Urinary bladder (tissue), 4 donors: Measurements from ENCODE around the gene LETM1. TPM values are rescaled to one million over a fixed set of nuclear protein-coding genes. Genes with fewer than 3 reads are reported as not detected.

Source experiments
- DNase-seq: peaks from one replicate; pipeline ENCODE4 v3.0.0-alpha.2; 2015; ENCODE audit errors: extremely low spot score
- H3K27ac ChIP-seq: one replicate; pipeline ENCODE4 v1.5.1; 2013; ENCODE audit warnings: low read depth, mild to moderate bottlenecking, moderate library complexity
- H3K36me3 ChIP-seq: one replicate; pipeline ENCODE4 v1.6.1; 2013; ENCODE audit warnings: mild to moderate bottlenecking, moderate library complexity; ENCODE audit not compliant: insufficient read depth
- H3K4me1 ChIP-seq: one replicate; pipeline ENCODE4 v1.6.1; 2013; ENCODE audit warnings: mild to moderate bottlenecking, moderate library complexity; ENCODE audit not compliant: insufficient read depth
- H3K4me3 ChIP-seq: one replicate; pipeline ENCODE4 v1.5.1; 2013; ENCODE audit warnings: low read depth, low read length
- WGBS: extraction: QIAGEN DNeasy Blood & Tissue Kit; methylation state at CpG from one replicate; pipeline ENCODE4 v1.1.7; 2013; 5-methylcytosine and 5-hydroxymethylcytosine counted together
- polyA plus RNA-seq: library from polyadenylated mRNA; stranded (reverse); fragments of 200-250 nt; gene quantifications from one replicate; pipeline ENCODE4 v1.2.3, GENCODE V29; 2013
- total RNA-seq: library from RNA; depleted of rRNA; stranded (reverse); fragments of >200 nt; gene quantifications from one replicate; pipeline ENCODE4 v1.2.3, GENCODE V29; 2014
- donor health status: healthy with polysubstance abuse.
- donor health status: healthy.

Gene LETM1
- total and polyA plus RNA-seq, 2 donors, result 15.6 to 19.0 TPM

GRCh38 chr4:1768367-1769034 is 87.5 kb downstream of the LETM1 start:
- 78% methylated on average over 23 of the region's 23 CpGs for WGBS
- Histone ChIP-seq H3K4me1 (peaks cover 2% of the 10 kb centered on the region), H3K27ac (peak overlapping the region; percentile 86), H3K36me3 (no peaks in the 10 kb centered on the region), H3K4me3 (no peak overlapping the region)
- peak; percentile 81 for DNase-seq

GRCh38 chr4:1767770-1768366 is 88.1 kb downstream of the LETM1 start:
- 19% methylated on average over 32 of the region's 32 CpGs for WGBS
- DNase-seq, result no peak
- Histone ChIP-seq H3K36me3 (no peaks in the 10 kb centered on the region), H3K27ac (peak overlapping the region; percentile 65), H3K4me1 (peaks cover 2% of the 10 kb centered on the region), H3K4me3 (peak overlapping the region; percentile 53)

GRCh38 chr4:1767061-1767769 is 88.7 kb downstream of the LETM1 start:
- H3K36me3 ChIP-seq, result no peaks in the 10 kb centered on the region
- no peak overlapping the region for H3K27ac ChIP-seq
- H3K4me1 ChIP-seq, result peaks cover 2% of the 10 kb centered on the region
- peak overlapping the region; percentile 53 for H3K4me3 ChIP-seq
- DNase-seq, result no peak
- WGBS, result under 1% methylated on average over 83 of the region's 84 CpGs

DNA sequence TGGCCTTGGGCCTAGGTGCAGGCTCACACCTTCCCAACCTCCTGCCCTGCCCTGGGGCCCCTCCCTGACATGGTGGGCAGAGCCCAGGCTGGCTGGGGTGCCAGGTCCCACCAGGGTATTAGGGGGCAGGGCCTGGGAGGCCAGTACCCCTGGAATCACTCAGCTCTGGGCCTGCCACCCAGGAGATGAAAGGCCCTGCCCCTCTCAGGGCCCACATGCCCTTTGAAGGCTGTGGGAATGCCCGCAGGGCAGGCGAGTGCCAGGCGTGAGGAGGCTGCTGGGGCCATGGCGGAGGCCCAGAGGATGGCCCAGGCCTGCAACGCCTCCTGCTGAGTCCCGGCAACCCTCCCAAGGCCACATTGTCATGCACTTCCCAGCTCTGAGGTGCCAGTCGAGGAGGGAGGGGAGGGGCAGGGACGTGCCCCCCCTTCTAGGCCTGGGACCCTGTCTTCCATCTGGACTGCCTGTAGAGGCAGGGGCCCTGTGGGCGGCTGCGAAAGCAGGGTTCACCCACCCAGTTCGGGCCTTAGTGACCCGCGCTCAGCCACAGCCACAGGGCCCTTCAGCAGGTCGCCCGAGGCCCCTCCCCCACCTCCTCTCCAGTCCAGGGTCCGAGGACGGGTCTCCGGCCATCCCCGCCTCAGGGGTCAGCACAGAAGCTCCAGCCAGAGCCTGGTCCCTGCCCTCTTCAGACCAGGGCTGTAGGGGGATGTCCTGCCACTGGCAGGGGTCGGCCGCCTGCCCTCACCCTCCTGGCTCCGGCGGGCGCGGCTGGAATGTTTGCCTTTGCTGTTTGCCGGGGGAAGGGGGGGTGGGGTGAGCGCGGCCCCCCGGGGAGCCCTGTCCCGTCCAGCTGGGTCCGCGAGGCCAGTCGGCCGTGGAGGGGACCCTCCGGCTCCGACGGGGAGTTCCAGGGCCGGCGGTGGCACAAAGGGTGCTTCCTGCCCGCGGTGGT is 89.6 kb downstream of the LETM1 start:
- Histone ChIP-seq H3K4me3 (peak overlapping the region; percentile 53), H3K27ac (no peak overlapping the region), H3K36me3 (no peaks in the 10 kb centered on the region), H3K4me1 (peaks cover 2% of the 10 kb centered on the region)
- DNase-seq, result no peak
- WGBS, result 45% methylated on average over 41 of the region's 41 CpGs

GRCh38 chr4:1765409-1766072 is 90.4 kb downstream of the LETM1 start:
- Histone ChIP-seq H3K4me1 (peaks cover 2% of the 10 kb centered on the region), H3K27ac (no peak overlapping the region), H3K36me3 (no peaks in the 10 kb centered on the region), H3K4me3 (no peak overlapping the region)
- DNase-seq, result no peak
- WGBS, result 83% methylated on average over 10 of the region's 10 CpGs

DNA sequence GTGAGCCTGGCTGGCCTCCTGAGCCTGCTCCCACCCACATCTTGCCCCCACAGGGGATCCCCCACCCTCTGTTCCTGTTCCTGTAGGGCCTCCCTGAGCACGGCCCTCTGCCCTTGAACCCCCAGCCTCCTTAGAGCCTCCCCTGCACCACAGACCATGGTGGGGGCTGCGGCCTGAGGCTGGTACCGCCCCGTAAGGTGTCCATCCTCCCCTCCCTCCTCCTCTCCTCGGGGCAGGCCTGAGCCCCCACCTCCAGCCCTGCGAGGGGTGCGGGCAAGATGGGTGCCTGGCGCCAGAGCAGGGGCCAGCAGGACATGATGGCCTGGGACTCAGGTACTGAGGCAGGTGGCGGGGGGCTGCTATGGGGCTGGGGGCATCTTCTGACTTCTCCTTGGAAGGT is 91.3 kb downstream of the LETM1 start:
- peaks cover 2% of the 10 kb centered on the region for H3K4me1 ChIP-seq
- H3K36me3 ChIP-seq, result no peaks in the 10 kb centered on the region
- 96% methylated on average over 9 of the region's 9 CpGs for WGBS
- DNase-seq, result no peak
- no peak overlapping the region for H3K27ac ChIP-seq
- H3K4me3 ChIP-seq, result no peak overlapping the region

- Histone ChIP-seq H3K36me3 (no peaks in the 10 kb centered on the region), H3K4me3 (no peak overlapping the region), H3K27ac (peak overlapping the region; percentile 26), H3K4me1 (peaks cover 2% of the 10 kb centered on the region)
- no peak for DNase-seq
- 9% methylated on average over 36 of the region's 36 CpGs for WGBS
These were observed 92.3 kb downstream of the LETM1 start for GRCh38 chr4:1763550-1764080.

DNA sequence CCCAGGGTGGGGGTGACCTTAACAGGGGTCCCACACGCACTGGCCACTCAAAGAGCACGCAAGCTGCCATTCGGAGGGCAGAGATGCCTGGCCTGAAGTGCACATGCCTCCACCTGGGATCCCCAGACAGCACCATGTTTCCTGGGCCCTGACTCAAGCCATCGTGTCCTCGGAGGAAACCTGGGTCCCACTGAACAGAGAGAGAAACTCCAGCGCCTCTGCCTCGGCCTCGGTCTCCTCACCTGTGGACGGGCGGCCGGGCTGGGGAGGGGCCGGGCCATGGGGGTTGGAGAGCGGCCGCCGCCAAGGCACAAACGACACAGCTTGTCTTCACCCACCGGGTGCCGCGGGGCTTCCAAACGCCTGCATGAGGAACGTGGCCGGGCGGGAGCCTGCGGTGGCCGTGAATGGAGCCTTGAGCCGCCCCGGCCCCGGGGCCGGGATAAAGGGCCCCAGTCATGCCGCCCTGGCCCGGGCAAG is 92.8 kb downstream of the LETM1 start:
- WGBS, result 23% methylated on average over 31 of the region's 31 CpGs
- H3K4me3 ChIP-seq, result no peak overlapping the region
- no peak overlapping the region for H3K27ac ChIP-seq

DNA sequence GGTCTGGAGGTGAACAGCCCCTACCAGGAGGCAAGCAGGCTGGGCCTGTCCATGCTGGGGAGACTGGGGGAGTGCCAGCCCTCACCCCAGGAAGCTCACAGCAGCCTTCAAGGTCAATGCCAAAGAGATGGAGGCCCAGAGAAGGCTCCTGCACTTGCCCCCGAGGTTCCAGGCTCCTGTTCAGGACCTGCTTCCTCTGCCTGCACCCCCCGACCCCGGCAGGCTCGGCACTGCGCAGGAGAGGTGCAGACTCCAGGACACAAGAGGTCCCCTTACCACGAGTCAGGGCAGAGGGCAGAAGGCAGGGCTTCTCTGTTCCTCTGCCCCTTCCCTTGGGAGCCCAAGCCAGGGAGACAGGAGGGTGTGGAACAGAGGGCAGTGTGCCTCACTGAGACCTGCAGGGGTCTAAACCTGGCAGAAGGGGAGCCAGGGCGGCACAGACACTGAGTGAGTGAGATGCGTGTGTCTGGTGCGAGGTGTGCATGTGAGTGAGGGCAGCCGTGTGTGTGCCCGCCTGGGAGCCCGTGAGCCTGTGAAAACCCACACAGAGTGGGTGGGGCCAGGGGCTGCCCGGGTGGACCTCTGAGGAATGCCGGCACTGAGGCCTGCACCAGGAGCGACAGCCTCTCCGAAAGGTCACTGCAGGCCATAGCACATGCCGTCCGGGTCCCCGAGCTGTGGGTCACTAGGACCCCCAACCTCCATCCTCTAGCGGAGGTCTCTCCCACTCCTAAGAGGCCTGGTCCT is 93.5 kb downstream of the LETM1 start:
- no peaks in the 10 kb centered on the region for H3K36me3 ChIP-seq
- DNase-seq, result no peak
- 88% methylated on average over 20 of the region's 20 CpGs for WGBS
- H3K4me1 ChIP-seq, result peaks cover 2% of the 10 kb centered on the region
- no peak overlapping the region for H3K27ac ChIP-seq
- H3K4me3 ChIP-seq, result no peak overlapping the region

More for the DNA sequence above, 92.8 kb downstream of the LETM1 start:
- no peak for DNase-seq
- Histone ChIP-seq H3K4me1 (peaks cover 2% of the 10 kb centered on the region), H3K36me3 (no peaks in the 10 kb centered on the region)
